SK-MEL-5 (cell line): Measurements from ENCODE around the gene INVS. TPM values are rescaled to one million over a fixed set of nuclear protein-coding genes. Genes with fewer than 3 reads are reported as not detected.
"Not testable (repeated sequence)": the region's sequence is repeated elsewhere in the genome, so short reads cannot be mapped to it uniquely, and the experiment has no call there.

Experiments
- DNase-seq: peaks from one replicate; pipeline ENCODE4 v3.0.0-alpha.2; 2016; ENCODE audit warnings: low read depth, low spot score
- in situ Hi-C: cut with HindIII; loops from 2 replicates; pipeline ENCODE4 v1.10.0; 2016; ENCODE audit warnings: low sequenced_read_pairs, high pct_unique_total_duplicates, low pct_unique_long_range_greater_than_20kb
- total RNA-seq: library from RNA; depleted of rRNA; stranded (reverse); fragments of >200 nt; shearing (Covaris generic); gene quantifications from 2 replicates; pipeline ENCODE4 v1.2.3, GENCODE V29; 2014

Gene INVS
- total RNA-seq, 1 experiment from 2014 or later = 34.4 TPM

GRCh38 chr9:100072805-100073204 is 26.2 kb upstream of the INVS start:
- no peak for DNase-seq

GRCh38 chr9:100074093-100074492 is 24.9 kb upstream of the INVS start:
- in situ Hi-C loops = loop anchor here (25.0 kb wide), 1 partner anchor 513 kb away; the partner anchor contains the start of gene CAVIN4
- DNase-seq = peak; percentile 21

More at GRCh38 chr9:100072805-100073204, 26.2 kb upstream of the INVS start:
- in situ Hi-C loops = loop anchor here (25.0 kb wide), 1 partner anchor 514 kb away; the partner anchor contains the start of gene CAVIN4

GRCh38 chr9:100074989-100075388 is 24.1 kb upstream of the INVS start:
- in situ Hi-C loops = loop anchor here (25.0 kb wide), 1 partner anchor 512 kb away; the partner anchor contains the start of gene CAVIN4
- no peak for DNase-seq

GRCh38 chr9:100076256-100076655 is 22.8 kb upstream of the INVS start:
- DNase-seq, in situ Hi-C loops: not testable (repeated sequence)

GRCh38 chr9:100082782-100083181 is 16.3 kb upstream of the INVS start:
- in situ Hi-C loops = no loop called here
- no peak for DNase-seq

GRCh38 chr9:100083448-100084127 is 15.5 kb upstream of the INVS start:
- in situ Hi-C loops = no loop called here
- no peak for DNase-seq

GRCh38 chr9:100084128-100084453 is 15.0 kb upstream of the INVS start:
- DNase-seq = no peak
- in situ Hi-C loops = no loop called here

GRCh38 chr9:100084734-100085133 is 14.3 kb upstream of the INVS start:
- DNase-seq = no peak
- in situ Hi-C loops = no loop called here

- in situ Hi-C loops = no loop called here
- DNase-seq = no peak
Observed at GRCh38 chr9:100086097-100086635, 12.9 kb upstream of the INVS start.

- no peak for DNase-seq
Observed at GRCh38 chr9:100087218-100087617, 11.8 kb upstream of the INVS start.

GRCh38 chr9:100088202-100088601 is 10.8 kb upstream of the INVS start:
- no peak for DNase-seq
- in situ Hi-C loops = no loop called here

More at GRCh38 chr9:100087218-100087617, 11.8 kb upstream of the INVS start:
- in situ Hi-C loops = no loop called here

GRCh38 chr9:100090880-100091279 is 8.2 kb upstream of the INVS start:
- DNase-seq = no peak
- in situ Hi-C loops = no loop called here

GRCh38 chr9:100091650-100092049 is 7.4 kb upstream of the INVS start:
- no peak for DNase-seq
- in situ Hi-C loops = no loop called here

GRCh38 chr9:100092066-100092465 is 7.0 kb upstream of the INVS start:
- in situ Hi-C loops = no loop called here
- no peak for DNase-seq

- in situ Hi-C loops, DNase-seq: not testable (repeated sequence)
Observed at GRCh38 chr9:100094411-100094810, 4.6 kb upstream of the INVS start.

GRCh38 chr9:100096378-100096916 is 2.6 kb upstream of the INVS start:
- in situ Hi-C loops = no loop called here
- DNase-seq = no peak

GRCh38 chr9:100098046-100098886 is 777 bp upstream of the INVS start:
- DNase-seq = peak; percentile 75
- in situ Hi-C loops = no loop called here

GRCh38 chr9:100099722-100100042 is 639 bp downstream of the INVS start:
- in situ Hi-C loops = no loop called here
- no peak for DNase-seq
